Activated CD4-positive, alpha-beta T cell treated with anti-CD3 and anti-CD28 coated beads for 1 hour (primary cell): ENCODE data around the gene SEL1L3.
"Not testable (repeated sequence)": the region's sequence is repeated elsewhere in the genome, so short reads cannot be mapped to it uniquely, and the experiment has no call there.

Source experiments
- DNase-seq: peaks from one replicate; pipeline ENCODE4 v3.0.0-alpha.2; 2020

Gene SEL1L3

GRCh38 chr4:25879091-25879584, 16.4 kb upstream of the SEL1L3 start:
- DNase-seq = no peak

GRCh38 chr4:25878676-25879075, 15.9 kb upstream of the SEL1L3 start:
- DNase-seq = no peak

GRCh38 chr4:25875281-25875745, 12.5 kb upstream of the SEL1L3 start:
- DNase-seq = no peak

- no peak for DNase-seq
Observed at GRCh38 chr4:25874655-25875054, 11.9 kb upstream of the SEL1L3 start.

- no peak for DNase-seq
Observed at GRCh38 chr4:25873632-25874129, 10.9 kb upstream of the SEL1L3 start.

GRCh38 chr4:25872851-25873631, 10.3 kb upstream of the SEL1L3 start:
- DNase-seq = no peak

GRCh38 chr4:25870081-25870480, 7.3 kb upstream of the SEL1L3 start:
- DNase-seq = no peak

GRCh38 chr4:25867781-25868294, 5.0 kb upstream of the SEL1L3 start:
- DNase-seq = no peak

- not testable (repeated sequence) for DNase-seq
Observed at GRCh38 chr4:25866401-25866800, 3.6 kb upstream of the SEL1L3 start.

- no peak for DNase-seq
Observed at GRCh38 chr4:25865586-25865985, 2.8 kb upstream of the SEL1L3 start.

GRCh38 chr4:25863831-25864418, 1.1 kb upstream of the SEL1L3 start:
- no peak for DNase-seq

GRCh38 chr4:25863347-25863784, 578 bp upstream of the SEL1L3 start:
- no peak for DNase-seq

GRCh38 chr4:25861951-25862410, 807 bp downstream of the SEL1L3 start:
- no peak for DNase-seq

- DNase-seq = no peak
Observed at GRCh38 chr4:25861280-25861950, 1.4 kb downstream of the SEL1L3 start.

- no peak for DNase-seq
Observed at GRCh38 chr4:25860586-25861279, 2.1 kb downstream of the SEL1L3 start.

GRCh38 chr4:25859429-25860148, 3.2 kb downstream of the SEL1L3 start:
- DNase-seq = no peak

GRCh38 chr4:25857851-25858400, 4.9 kb downstream of the SEL1L3 start:
- no peak for DNase-seq

- DNase-seq = no peak
Observed at GRCh38 chr4:25857403-25857802, 5.4 kb downstream of the SEL1L3 start.

- no peak for DNase-seq
Observed at GRCh38 chr4:25856756-25857155, 6.0 kb downstream of the SEL1L3 start.

GRCh38 chr4:25852103-25852502, 10.7 kb downstream of the SEL1L3 start:
- no peak for DNase-seq

GRCh38 chr4:25847329-25847728, 15.5 kb downstream of the SEL1L3 start:
- no peak for DNase-seq
